SK-N-SH treated with all-trans-retinoic acid at 6 μM for 48 hours (cell line): ENCODE data around the gene ATP11C.

Experiments used
- ISL1 ChIP-seq: fragments of 250-450 bp; sonication (Bioruptor Pico); IDR thresholded peaks from 2 replicates; pipeline ENCODE4 v2.1.2; 2022; ENCODE audit warnings: mild to moderate bottlenecking, moderate library complexity
- PATZ1 ChIP-seq: fragments of 250-450 bp; sonication (Bioruptor Pico); IDR thresholded peaks from 2 replicates; pipeline ENCODE4 v1.8.0; 2020; ENCODE audit warnings: mild to moderate bottlenecking, moderate library complexity, borderline replicate concordance
- POU6F1 ChIP-seq: fragments of 250-450 bp; sonication (Bioruptor Pico); IDR thresholded peaks from 2 replicates; pipeline ENCODE4 v1.8.0; 2021; ENCODE audit warnings: low read depth, mild to moderate bottlenecking, moderate library complexity, borderline replicate concordance
- RARB ChIP-seq: fragments of 250-450 bp; sonication (Bioruptor Pico); IDR thresholded peaks from 2 replicates; pipeline ENCODE4 v1.8.0; 2021; ENCODE audit warnings: mild to moderate bottlenecking, moderate library complexity
- SNAI2 ChIP-seq: fragments of 250-450 bp; sonication (Bioruptor Pico); IDR thresholded peaks from 2 replicates; pipeline ENCODE4 v1.5.0; 2020; ENCODE audit warnings: mild to moderate bottlenecking, moderate library complexity
- TSHZ2 ChIP-seq: fragments of 250-450 bp; sonication (Bioruptor Pico); IDR thresholded peaks from 2 replicates; pipeline ENCODE4 v1.5.0; 2020; ENCODE audit warnings: mild to moderate bottlenecking, moderate library complexity
- ZC3H10 ChIP-seq: fragments of 250-450 bp; sonication (Bioruptor Pico); IDR thresholded peaks from 2 replicates; pipeline ENCODE4 v1.5.1; 2021; ENCODE audit warnings: mild to moderate bottlenecking, moderate library complexity
- ZFP3 ChIP-seq: fragments of 250-450 bp; sonication (Bioruptor Pico); IDR thresholded peaks from 2 replicates; pipeline ENCODE4 v1.5.0; 2020; ENCODE audit warnings: mild to moderate bottlenecking, moderate library complexity
- ZFP30 ChIP-seq: fragments of 450-650 bp; formaldehyde crosslinking; IDR thresholded peaks from 2 replicates; pipeline ENCODE4 v1.5.0; 2022; ENCODE audit warnings: mild to moderate bottlenecking, moderate library complexity
- ZNF8 ChIP-seq: fragments of 450-650 bp; formaldehyde crosslinking; IDR thresholded peaks from 2 replicates; pipeline ENCODE4 v1.5.0; 2020; ENCODE audit warnings: mild to moderate bottlenecking, moderate library complexity

DNA sequence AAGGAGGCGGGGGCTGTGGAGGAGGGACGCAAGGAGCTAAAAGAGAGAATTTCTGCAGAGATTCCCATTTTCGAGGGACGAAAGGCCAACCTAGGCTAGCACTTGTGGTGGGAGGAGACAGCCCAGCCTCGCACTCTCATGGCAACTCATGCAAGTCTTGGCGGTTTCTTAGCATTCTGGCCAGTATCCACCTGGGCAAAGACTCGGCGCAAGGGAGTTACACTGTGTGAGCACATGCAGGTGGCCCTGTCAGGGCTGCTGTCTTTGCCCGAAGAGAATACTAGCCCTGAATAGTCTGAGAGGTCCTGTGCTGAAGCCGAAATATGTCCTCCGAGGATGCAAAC, 240.4 kb downstream of the ATP11C start:
- TF ChIP-seq ZC3H10 (CRISPR knock-in tag) (no peak), ZFP30 (CRISPR knock-in tag) (no peak), RARB (CRISPR knock-in tag) (no peak), ZNF8 (CRISPR knock-in tag) (no peak), PATZ1 (CRISPR knock-in tag) (no peak), SNAI2 (CRISPR knock-in tag) (no peak), ZFP3 (no peak), TSHZ2 (CRISPR knock-in tag) (no peak), POU6F1 (CRISPR knock-in tag) (no peak), ISL1 (no peak)
